ENCODE data around the gene PCDHGB2. TPM values are rescaled to one million over a fixed set of nuclear protein-coding genes. Genes with fewer than 3 reads are reported as not detected.

Gene PCDHGB2
- total RNA-seq, 1 experiment from 2014 or later: 1.4 TPM

GRCh38 chr5:141389153-141390042, 29.6 kb downstream of the PCDHGB2 start:
- H3F3A ChIP-seq (ENCODE audit: low read length, unreplicated experiment): no peaks in the 10 kb centered on the region
- no peaks in the 10 kb centered on the region for H3K36me3 ChIP-seq (ENCODE audit: low read depth, low read length)
- H3K79me2 ChIP-seq (ENCODE audit: low read length): no peaks in the 10 kb centered on the region
- no peak overlapping the region for H3K9ac ChIP-seq (ENCODE audit: low read length)
- TF ChIP-seq EZH2 (IDR thresholded peaks at IDR 0.05; ENCODE audit: low read length, unreplicated experiment): no peak
- no peak for TF ChIP-seq CTCF (conservative IDR thresholded peaks at IDR 0.05; ENCODE audit: low read depth, low read length)
- no peak for TF ChIP-seq EZH2phosphoT487 (IDR thresholded peaks at IDR 0.05; ENCODE audit: borderline replicate concordance, low read length)
- ChIA-PET CTCF (no interaction called here), POLR2A (ENCODE audit: unreplicated experiment) (interaction anchor here (0.6 kb wide), 1 partner anchor 41 kb away, joined by 10 read pairs; no protein-coding TSS in a partner anchor)
- no peak overlapping the region for H3K4me3 ChIP-seq (ENCODE audit: low read length)
- no peaks in the 10 kb centered on the region for H3K4me1 ChIP-seq (ENCODE audit: insufficient read depth, low read length)
- H2AFZ ChIP-seq (ENCODE audit: low read length): no peak overlapping the region
- H3K27me3 ChIP-seq (ENCODE audit: low read length): no peaks in the 10 kb centered on the region
- no peaks in the 10 kb centered on the region for H4K20me1 ChIP-seq (ENCODE audit: low read length)
- H3K9me3 ChIP-seq (ENCODE audit: low read length): 0 out of 2 replicates have a peak, but pooled peaks cover 6% of the 10 kb centered on the region
- DNase-seq (no peak), ATAC-seq (no peak)
- no peaks in the 10 kb centered on the region for H3K9me2 ChIP-seq (replicated peaks; ENCODE audit: low read length)
- intact Hi-C loops (cut with micrococcal nuclease): no loop called here
- H3K27ac ChIP-seq (ENCODE audit: low read length): no peak overlapping the region
- H3K4me2 ChIP-seq (ENCODE audit: low read length): no peak overlapping the region
- BruUV-seq (replicated peaks): no TSS peak

GRCh38 chr5:141392429-141393198, 32.8 kb downstream of the PCDHGB2 start, which contains the start of gene PCDHGA8:
PCDHGA8 (plus strand) TSS chr5:141392633; CDS start chr5:141392814, 181 bp downstream.
- Histone ChIP-seq H4K20me1 (ENCODE audit: low read length) (no peaks in the 10 kb centered on the region), H3K79me2 (ENCODE audit: low read length) (no peaks in the 10 kb centered on the region), H3K27me3 (ENCODE audit: low read length) (no peaks in the 10 kb centered on the region), H3K9ac (ENCODE audit: low read length) (no peak within 1 kb of the TSS), H3K9me2 (replicated peaks; ENCODE audit: low read length) (no peaks in the 10 kb centered on the region), H3K4me2 (ENCODE audit: low read length) (no peak within 1 kb of the TSS), H2AFZ (ENCODE audit: low read length) (no peak within 1 kb of the TSS), H3K4me3 (ENCODE audit: low read length) (no peak within 1 kb of the TSS), H3K9me3 (ENCODE audit: low read length) (0 out of 2 replicates have a peak, but pooled peaks cover 6% of the 10 kb centered on the region), H3K36me3 (ENCODE audit: low read depth, low read length) (no peaks in the 10 kb centered on the region), H3K4me1 (ENCODE audit: insufficient read depth, low read length) (no peaks in the 10 kb centered on the region), H3K27ac (ENCODE audit: low read length) (no peak within 1 kb of the TSS), H3F3A (ENCODE audit: low read length, unreplicated experiment) (no peaks in the 10 kb centered on the region)
- DNase-seq (no peak), ATAC-seq (no peak)
- no TSS peak for BruUV-seq (replicated peaks)
- intact Hi-C loops (cut with micrococcal nuclease): no loop called here
- TF ChIP-seq EZH2 (IDR thresholded peaks at IDR 0.05; ENCODE audit: low read length, unreplicated experiment): no peak
- TF ChIP-seq EZH2phosphoT487 (IDR thresholded peaks at IDR 0.05; ENCODE audit: borderline replicate concordance, low read length): no peak
- no peak for TF ChIP-seq CTCF (conservative IDR thresholded peaks at IDR 0.05; ENCODE audit: low read depth, low read length)
- POLR2A ChIA-PET (ENCODE audit: unreplicated experiment): no interaction called here
- CTCF ChIA-PET: no interaction called here
